ENCODE measurements around the gene C19orf25.

DNA sequence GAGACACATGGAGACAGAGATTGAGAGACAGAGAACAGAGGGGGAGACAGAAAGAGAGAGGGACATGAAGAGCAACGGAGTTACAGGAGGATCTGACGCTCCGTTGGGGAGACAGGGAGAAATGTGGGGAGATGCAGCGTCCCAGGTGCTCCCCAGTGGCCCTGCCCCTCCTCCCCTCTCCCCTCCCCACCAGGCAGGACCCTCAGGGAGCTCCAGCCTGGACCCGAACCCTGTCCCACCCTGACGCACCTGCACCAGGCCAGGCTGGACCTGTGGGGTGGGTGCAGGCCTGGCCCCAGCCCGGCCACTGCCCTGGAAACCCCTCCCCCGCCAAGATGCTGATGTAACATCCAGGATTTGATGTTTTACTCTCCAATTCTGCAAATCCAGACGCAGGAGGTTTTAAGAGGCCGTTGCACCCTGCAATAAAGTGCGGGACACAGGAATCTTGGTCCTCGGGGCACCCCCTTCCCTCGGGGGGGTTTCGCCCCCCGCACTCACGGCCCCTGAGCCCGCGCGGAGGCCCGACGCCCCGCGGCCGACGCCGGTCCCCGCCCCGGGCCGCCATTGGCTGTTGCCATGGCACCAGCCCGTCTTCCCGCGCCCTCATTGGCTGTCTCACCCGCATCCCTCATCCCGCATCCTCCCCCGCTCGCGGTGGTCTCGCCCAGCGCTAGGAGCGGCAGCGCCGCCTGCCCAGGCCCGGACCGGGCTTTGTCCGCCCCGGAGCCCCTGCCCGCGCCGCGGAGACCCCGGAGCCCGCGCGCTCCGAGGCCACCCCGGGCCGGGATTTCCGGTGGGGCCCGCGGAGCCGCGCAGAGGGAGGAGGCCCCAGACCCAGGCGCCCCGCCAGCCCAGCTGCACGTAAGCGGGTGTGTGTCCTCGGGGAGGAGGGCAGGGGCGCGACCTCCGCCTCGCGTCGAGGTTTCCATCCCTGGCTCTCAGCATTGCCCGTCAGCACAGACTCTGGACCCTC lies 29.3 kb downstream of the C19orf25 start, which contains the start of gene APC2:
- no peak for TF ChIP-seq EZH2 (IDR thresholded peaks at IDR 0.05; ENCODE audit: borderline replicate concordance, low read depth, low read length)
- no peak for TF ChIP-seq HNRNPK (IDR thresholded peaks at IDR 0.05; ENCODE audit: low read depth, low read length, poor library complexity, severe bottlenecking)
- no peak for TF ChIP-seq POLR2AphosphoS2 (IDR thresholded peaks at IDR 0.05; ENCODE audit: low read length)
- TF ChIP-seq MAX (CRISPR knock-in tag; IDR thresholded peaks at IDR 0.05): no peak
- TF ChIP-seq SFPQ (IDR thresholded peaks at IDR 0.05; ENCODE audit: low read depth, low read length): no peak
- TF ChIP-seq CTCF (IDR thresholded peaks at IDR 0.05 in 2 of 3, conservative IDR thresholded peaks at IDR 0.05 in 1 of 3; ENCODE audit: insufficient read depth in 2 of 3, low read depth in 1 of 3, low read length in 3 of 3): no peak
- no peak for TF ChIP-seq RFX5 (IDR thresholded peaks at IDR 0.05; ENCODE audit: low read depth, low read length)
- TF ChIP-seq ARNT (IDR thresholded peaks at IDR 0.05): no peak
- TF ChIP-seq EHMT2 (IDR thresholded peaks at IDR 0.05): no peak
- TF ChIP-seq, protein P1, sequence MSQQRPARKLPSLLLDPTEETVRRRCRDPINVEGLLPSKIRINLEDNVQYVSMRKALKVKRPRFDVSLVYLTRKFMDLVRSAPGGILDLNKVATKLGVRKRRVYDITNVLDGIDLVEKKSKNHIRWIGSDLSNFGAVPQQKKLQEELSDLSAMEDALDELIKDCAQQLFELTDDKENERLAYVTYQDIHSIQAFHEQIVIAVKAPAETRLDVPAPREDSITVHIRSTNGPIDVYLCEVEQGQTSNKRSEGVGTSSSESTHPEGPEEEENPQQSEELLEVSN (IDR thresholded peaks at IDR 0.05; ENCODE audit: borderline replicate concordance in 1 of 2, extremely low read depth in 1 of 2, insufficient read depth in 1 of 2, insufficient read length in 1 of 2, low read depth in 1 of 2, low read length in 1 of 2, poor library complexity in 1 of 2, severe bottlenecking in 1 of 2): no peak
- no peak for TF ChIP-seq MAFK (IDR thresholded peaks at IDR 0.05; ENCODE audit: low read length)

Measured in K562 (cell line).